ENCODE data around the gene PPP6R3.
A peak's percentile ranks its signal among the peaks of the same experiment; 100 is the strongest.

The PPP6R3 gene

GRCh38 chr11:68564261-68564660 is 103.7 kb downstream of the PPP6R3 start:
- DNase-seq (ENCODE audit: low spot score): no peak

GRCh38 chr11:68565768-68566167 is 105.2 kb downstream of the PPP6R3 start:
- no peak for DNase-seq (ENCODE audit: low spot score)

- no peak for DNase-seq (ENCODE audit: low spot score)
These were observed 107.0 kb downstream of the PPP6R3 start for GRCh38 chr11:68567553-68567952.

- DNase-seq (ENCODE audit: low spot score): no peak
These were observed 108.8 kb downstream of the PPP6R3 start for GRCh38 chr11:68569357-68569756.

DNA sequence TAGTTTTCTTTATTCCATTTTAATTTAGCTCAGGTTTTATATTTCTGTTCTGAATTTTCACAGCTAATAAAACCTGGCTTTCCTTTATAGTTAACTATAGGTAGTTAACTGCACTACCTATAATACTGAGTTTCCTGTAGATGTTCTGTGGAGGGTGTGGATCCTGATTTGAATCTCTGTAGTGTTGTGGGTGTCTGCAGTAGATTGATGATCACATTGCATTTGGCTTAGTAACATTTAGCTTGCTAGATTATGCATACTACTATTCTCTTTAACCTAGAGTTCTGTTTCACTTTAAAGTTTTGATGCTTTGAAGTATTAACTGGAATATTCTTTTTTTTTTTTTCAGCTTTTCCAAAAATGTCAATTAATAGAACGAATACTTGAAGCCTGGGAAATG is 110.1 kb downstream of the PPP6R3 start:
- no peak for DNase-seq (ENCODE audit: low spot score)

DNA sequence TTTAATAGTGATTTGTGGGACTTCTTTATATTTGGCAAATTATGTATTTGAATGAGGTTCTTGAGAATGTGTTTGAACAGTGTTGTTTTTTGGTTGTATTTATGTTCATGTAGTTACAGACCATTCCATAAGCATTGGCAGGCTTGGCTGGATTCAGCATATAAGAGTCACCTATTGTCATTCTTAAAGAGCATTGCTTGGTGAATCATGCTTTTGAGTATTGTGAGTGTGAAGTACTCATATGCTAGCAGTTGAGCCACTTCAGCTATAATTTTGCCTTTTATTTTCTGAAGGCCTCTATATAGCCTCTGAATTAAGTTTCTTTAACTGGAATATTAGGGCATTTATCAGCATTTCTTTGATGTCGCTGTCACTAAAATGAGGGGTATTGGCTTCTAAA is 113.8 kb downstream of the PPP6R3 start:
- no peak for DNase-seq (ENCODE audit: low spot score)

GRCh38 chr11:68575025-68575665 is 114.6 kb downstream of the PPP6R3 start:
- no peak for DNase-seq (ENCODE audit: low spot score)

DNA sequence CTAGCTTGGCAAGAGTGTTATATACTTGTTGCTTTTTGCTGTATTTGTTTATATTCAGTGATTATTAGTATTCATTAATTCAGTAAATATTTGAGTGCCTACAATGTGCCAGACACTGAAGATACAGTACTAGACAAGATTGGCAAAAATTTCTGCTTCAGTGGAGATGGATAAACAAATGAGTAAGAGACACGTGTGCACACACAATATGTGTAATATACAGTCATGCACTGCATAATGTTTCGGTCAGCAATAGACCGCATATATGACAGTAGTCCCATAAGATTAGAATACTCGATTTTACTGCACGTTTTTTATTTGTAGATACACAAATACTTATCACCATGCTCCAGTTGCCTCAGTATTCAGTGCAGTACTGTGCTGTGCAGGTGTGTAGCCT is 118.9 kb downstream of the PPP6R3 start:
- DNase-seq (ENCODE audit: low spot score): no peak

DNA sequence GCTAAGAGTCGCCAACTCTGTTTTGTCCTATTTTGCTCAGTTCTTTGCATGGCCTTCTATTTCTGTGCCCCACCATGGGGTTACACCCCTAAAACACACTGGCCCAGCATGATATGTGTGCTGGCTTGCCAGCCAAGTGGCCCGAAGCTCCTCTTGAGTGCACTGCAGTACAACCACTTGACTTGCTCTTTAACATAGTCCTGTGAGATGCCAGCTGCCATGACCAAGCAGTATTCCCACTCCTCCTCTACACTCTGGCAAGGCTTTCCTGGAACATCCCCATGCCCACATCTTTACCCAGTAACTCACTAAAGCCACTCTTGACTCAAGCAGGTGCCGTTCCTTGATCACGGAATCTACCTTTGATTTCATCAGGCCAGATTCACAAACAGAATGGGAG is 120.9 kb downstream of the PPP6R3 start:
- no peak for DNase-seq (ENCODE audit: low spot score)

DNA sequence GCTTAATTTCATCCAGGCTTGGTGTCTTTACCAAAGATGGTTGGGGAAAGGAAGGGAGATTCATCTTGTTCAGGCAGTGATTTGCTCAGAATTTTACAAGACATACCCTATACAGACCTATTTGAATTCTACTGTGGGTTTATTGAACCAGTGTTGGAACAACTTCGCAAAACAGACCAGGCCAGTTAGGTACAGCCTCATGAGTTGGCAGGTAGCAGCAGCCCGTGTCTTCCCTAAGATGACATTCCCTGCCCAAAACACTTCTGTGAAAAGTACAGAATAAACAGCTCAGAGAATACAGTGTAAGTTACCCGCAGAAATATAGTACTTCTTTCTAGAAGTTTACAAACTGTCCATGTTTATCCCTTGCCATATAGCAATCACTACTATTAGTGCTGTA is 121.3 kb downstream of the PPP6R3 start:
- DNase-seq (ENCODE audit: low spot score): no peak

DNA sequence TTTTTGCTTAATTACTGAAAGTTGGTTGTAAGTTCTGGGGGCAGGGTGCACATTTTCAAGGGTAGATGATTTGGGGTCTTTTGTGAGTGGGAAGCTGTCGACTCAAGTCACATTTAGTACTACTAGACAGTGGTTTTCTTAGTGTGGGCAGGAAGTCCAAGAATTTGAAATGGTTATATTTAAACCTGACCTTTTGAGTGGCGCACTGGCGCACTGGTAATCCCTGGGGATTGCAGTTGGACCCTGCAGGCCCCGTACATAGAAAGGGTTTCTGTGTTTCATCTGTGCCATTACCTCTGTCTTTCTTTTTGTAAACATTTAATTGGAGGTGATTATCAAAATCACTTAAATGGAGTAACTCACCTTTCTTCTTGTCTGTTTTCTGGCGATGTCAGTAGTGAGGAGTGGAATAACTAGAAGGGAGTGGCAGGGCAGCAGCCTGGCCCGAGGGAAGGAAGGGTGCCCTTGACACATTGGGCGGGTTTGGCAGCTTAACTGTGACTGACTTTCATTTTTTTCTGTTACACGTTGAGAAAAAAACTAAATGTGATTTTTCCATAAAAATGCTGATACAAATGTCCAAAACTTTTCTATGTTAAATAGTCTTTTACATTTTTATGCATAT is 122.0 kb downstream of the PPP6R3 start:
- DNase-seq (ENCODE audit: low spot score): no peak

DNA sequence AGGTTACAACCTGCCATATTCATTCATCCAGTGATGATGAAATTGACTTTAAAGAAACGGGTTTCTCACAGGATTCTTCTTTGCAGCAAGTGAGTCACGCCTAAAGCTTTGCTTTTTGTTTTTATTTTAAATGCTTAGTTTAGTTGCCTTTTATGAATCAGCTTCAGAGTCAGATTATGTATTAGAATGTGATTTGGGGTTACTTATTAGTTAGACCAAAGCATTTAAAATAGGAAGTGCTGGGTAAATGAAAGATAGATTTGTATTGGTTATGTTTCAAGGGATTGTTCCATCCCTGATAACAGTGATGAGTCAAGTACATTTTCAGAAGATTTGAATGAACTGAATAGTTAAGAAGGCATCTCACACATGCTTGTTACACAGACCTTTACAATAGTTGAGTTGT is 122.5 kb downstream of the PPP6R3 start:
- DNase-seq (ENCODE audit: low spot score): no peak

DNA sequence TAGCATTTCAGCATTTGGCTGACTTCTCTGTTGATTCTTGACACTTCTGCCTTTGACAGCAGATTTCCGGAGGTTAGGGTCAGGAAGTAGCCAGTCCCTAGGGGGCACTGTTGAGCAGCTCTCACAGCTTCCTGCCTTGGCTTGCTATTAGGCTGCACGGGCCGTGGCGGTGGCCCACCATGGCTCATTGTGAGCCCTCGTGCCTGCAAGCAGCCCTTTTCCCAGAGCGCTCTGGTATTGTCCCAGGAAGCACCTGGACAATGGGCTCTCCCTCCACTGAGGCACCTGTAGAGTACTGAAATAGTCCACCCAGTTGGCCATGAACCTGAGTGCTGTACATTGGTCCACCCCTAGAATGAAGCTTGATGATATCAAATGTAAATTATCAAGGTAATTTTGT is 123.5 kb downstream of the PPP6R3 start:
- peak; percentile 65 for DNase-seq (ENCODE audit: low spot score)

- no peak for DNase-seq (ENCODE audit: low spot score)
These were observed 124.5 kb downstream of the PPP6R3 start for GRCh38 chr11:68584991-68585524.

DNA sequence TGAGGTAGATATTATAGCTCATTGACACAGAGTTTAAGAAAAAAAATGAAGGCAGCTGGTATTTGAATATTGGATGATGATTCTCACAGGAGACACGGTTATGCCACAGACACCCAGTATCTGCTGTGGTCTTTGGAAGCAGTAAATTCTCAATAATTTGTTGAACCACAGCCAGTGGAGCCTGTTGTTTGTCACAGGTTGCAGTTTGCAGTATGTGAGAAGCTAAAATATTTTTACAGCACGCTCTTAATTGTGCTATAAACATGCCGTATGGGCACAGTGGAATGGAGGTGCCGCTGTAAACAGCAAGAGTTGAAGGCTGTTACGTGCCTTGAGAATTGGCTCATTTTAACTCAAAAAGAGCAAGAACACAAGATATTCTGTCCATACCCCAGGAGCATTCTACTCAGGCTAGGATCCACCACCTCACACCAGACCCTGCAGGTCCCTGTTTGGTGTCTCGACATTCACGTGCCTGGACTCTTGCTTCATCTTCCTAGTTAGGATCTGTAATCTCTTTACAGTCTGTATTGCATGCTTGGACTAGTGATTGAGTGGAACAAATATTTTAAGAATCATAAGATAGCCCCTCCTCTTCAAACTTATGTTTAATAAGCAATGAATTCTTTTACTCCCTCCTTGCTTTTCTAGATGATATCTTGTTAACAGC is 129.1 kb downstream of the PPP6R3 start:
- DNase-seq (ENCODE audit: low spot score): no peak

DNA sequence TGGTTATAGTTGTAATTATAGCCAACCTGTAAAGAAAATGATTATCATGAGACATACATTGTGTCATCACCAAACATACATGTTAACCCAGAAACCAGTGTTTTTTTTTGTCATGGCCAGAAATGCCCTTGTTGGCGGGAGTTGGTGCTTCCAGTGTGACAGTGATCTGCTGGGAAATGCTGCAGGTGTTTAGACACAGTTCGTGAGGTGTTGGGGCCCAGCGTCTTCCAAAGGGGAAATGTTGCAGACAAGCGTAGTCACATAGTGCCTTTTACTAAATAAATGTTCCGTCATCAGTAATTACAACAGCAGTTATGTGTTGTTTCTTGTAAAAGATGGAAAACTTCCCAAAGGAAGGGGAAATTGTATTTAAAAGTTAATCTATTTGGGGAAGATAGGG is 131.2 kb downstream of the PPP6R3 start:
- DNase-seq (ENCODE audit: low spot score): no peak

DNA sequence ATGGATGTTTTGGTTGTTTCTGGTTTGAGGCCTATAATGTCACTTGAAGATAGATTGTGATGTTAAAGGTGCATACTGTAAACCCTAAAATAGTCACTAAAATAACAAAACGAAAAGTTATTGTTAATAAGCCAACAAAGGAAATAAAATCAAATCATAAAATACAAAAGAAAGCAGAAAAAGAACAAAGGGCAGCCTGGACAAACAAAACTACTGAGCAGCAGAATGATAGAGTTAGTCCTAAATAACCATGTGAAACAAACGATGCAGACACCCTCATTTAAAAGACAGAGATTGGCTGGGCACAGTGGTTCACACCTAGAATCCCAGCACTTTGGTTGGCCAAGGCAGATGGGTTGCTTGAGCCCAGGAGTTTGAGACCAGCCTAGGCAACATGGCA is 132.9 kb downstream of the PPP6R3 start:
- DNase-seq (ENCODE audit: low spot score): no peak

- no peak for DNase-seq (ENCODE audit: low spot score)
These were observed 133.6 kb downstream of the PPP6R3 start for GRCh38 chr11:68594123-68594522.

DNA sequence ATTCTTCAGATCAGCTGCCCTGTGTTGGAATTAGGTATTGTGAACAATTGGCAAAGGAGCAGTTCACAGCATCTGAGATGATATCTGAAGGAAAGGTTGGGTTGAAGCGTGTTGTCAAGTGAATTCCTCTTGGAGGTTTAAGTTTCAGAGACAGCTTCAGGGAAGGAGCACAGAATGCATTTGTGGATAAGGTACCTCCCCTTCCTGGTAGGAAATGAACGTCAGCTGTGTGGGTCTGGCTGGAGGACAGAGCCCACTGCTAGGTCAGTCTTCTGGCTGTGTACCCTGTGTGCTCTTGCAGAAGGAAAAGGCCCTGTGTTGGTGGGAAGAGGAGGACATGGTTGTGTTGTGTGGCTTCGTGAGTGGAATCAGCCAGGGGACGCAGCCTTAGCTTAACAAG is 135.7 kb downstream of the PPP6R3 start:
- no peak for DNase-seq (ENCODE audit: low spot score)

DNA sequence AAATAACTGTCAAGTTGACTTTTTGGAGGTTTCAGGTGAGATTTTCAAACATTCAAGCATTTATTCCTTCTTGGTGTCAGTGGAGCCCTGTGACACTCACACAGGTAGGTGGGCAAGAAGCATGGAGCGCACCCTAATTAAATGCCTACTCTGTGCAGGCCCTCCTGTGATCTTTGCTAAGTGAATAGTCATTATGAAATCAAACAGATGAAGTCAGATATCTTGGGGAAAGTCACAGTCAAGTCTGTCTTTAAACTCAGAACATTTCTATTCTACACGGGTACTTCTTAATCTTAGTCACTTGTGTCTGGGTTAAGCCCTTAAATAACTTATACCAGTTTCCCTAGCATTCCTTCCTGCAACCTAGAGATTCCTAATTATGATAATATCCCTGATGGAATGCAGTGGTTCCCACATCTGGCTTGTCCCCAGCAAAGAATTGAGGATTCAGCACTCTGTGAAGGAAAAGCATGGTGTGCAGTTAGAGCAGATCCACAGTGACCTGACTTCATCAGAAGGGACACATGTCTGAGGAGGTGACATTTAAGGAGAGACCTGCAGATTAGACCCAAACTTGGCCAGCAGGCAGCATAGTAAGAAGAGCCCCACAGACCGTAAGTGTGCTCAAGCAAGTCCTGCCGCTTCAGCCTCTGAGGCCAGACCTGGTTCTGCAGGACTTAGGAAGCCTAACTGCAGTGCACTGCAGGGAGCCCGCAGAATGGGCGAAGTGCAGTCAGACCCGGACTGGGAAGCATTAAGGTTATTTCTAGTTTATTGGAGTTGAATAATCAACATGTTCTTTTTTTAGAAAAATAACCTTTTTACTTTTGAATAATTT is 138.5 kb downstream of the PPP6R3 start:
- no peak for DNase-seq (ENCODE audit: low spot score)

GRCh38 chr11:68601147-68601546 is 140.6 kb downstream of the PPP6R3 start:
- no peak for DNase-seq (ENCODE audit: low spot score)

- DNase-seq (ENCODE audit: low spot score): no peak
These were observed 149.2 kb downstream of the PPP6R3 start for GRCh38 chr11:68609761-68610160.
